GM19438 (cell line): Measurements from ENCODE around the gene VDR.
"Not testable (repeated sequence)": the region's sequence is repeated elsewhere in the genome, so short reads cannot be mapped to it uniquely, and the experiment has no call there.

Experiments used
- ATAC-seq: cut with Tn5 transposase; IDR thresholded peaks from one replicate; pipeline ENCODE4 v1.9.1; 2021; ENCODE audit warnings: low read depth; ENCODE audit not compliant: unreplicated experiment

Gene VDR

GRCh38 chr12:47851303-47851952 is 53.4 kb downstream of the VDR start:
- no peak for ATAC-seq

- ATAC-seq, result no peak
Observed at GRCh38 chr12:47850153-47851084, 54.4 kb downstream of the VDR start.

GRCh38 chr12:47849261-47849660 is 55.5 kb downstream of the VDR start:
- no peak for ATAC-seq

GRCh38 chr12:47848853-47849252 is 55.9 kb downstream of the VDR start:
- no peak for ATAC-seq

GRCh38 chr12:47846294-47846996 is 58.3 kb downstream of the VDR start:
- no peak for ATAC-seq

- no peak for ATAC-seq
Observed at GRCh38 chr12:47845081-47845480, 59.7 kb downstream of the VDR start.

- ATAC-seq, result no peak
Observed at GRCh38 chr12:47844264-47845019, 60.4 kb downstream of the VDR start.

- no peak for ATAC-seq
Observed at GRCh38 chr12:47843226-47843980, 61.4 kb downstream of the VDR start.

GRCh38 chr12:47842543-47842942 is 62.3 kb downstream of the VDR start:
- ATAC-seq, result not testable (repeated sequence)

GRCh38 chr12:47841910-47842309 is 62.9 kb downstream of the VDR start:
- no peak for ATAC-seq

- ATAC-seq, result no peak
Observed at GRCh38 chr12:47841501-47841900, 63.3 kb downstream of the VDR start.

GRCh38 chr12:47840571-47840970 is 64.2 kb downstream of the VDR start:
- no peak for ATAC-seq

GRCh38 chr12:47839214-47839876 is 65.4 kb downstream of the VDR start:
- no peak for ATAC-seq

GRCh38 chr12:47838286-47838931 is 66.4 kb downstream of the VDR start:
- ATAC-seq, result no peak

GRCh38 chr12:47837190-47838171 is 67.3 kb downstream of the VDR start:
- no peak for ATAC-seq

- ATAC-seq, result no peak
Observed at GRCh38 chr12:47835831-47836155, 69.0 kb downstream of the VDR start.

- no peak for ATAC-seq
Observed at GRCh38 chr12:47835006-47835830, 69.6 kb downstream of the VDR start.
